Mesodermal cell (in vitro differentiated cells): ENCODE measurements around the gene NRXN2.

ENCODE experiments used
- H3K27ac ChIP-seq: 2 replicates; pipeline ENCODE4 v1.7.0; 2013; ENCODE audit warnings: mild to moderate bottlenecking, low read depth, low read length, moderate library complexity; ENCODE audit not compliant: severe bottlenecking
- H3K36me3 ChIP-seq: 2 replicates; pipeline ENCODE4 v1.7.1; 2013; ENCODE audit warnings: mild to moderate bottlenecking, low read length, moderate library complexity; ENCODE audit not compliant: control insufficient read depth, insufficient read depth
- H3K4me1 ChIP-seq: one replicate; pipeline ENCODE4 v1.7.1; 2013; ENCODE audit warnings: mild to moderate bottlenecking, low read length; ENCODE audit not compliant: insufficient read depth, control insufficient read depth, poor library complexity, severe bottlenecking
- H3K4me3 ChIP-seq: 2 replicates; pipeline ENCODE4 v1.7.0; 2013; ENCODE audit warnings: low read length, control low read depth, mild to moderate bottlenecking; ENCODE audit not compliant: insufficient read depth, poor library complexity, severe bottlenecking; ENCODE audit errors: extremely low read depth
- H3K9me3 ChIP-seq: 2 replicates; pipeline ENCODE4 v1.7.1; 2013; ENCODE audit warnings: mild to moderate bottlenecking, low read length, moderate library complexity; ENCODE audit not compliant: control insufficient read depth
- WGBS, 2 experiments: methylation state at CpG; one replicate each; pipeline ENCODE4 v1.1.5; 2013; ENCODE audit warnings: missing lambda C conversion rate in 2 of 2; ENCODE audit not compliant: insufficient coverage in 2 of 2; 5-methylcytosine and 5-hydroxymethylcytosine counted together

NRXN2 gene

GRCh38 chr11:64609436-64610047 lies 113.5 kb downstream of the NRXN2 start:
- Histone ChIP-seq H3K4me1 (no peaks in the 10 kb centered on the region), H3K27ac (no peak overlapping the region), H3K9me3 (no peaks in the 10 kb centered on the region), H3K4me3 (no peak overlapping the region), H3K36me3 (no peaks in the 10 kb centered on the region)
- 82 to 86% methylated on average over 5 of the region's 5 CpGs for WGBS, 2 experiments

DNA sequence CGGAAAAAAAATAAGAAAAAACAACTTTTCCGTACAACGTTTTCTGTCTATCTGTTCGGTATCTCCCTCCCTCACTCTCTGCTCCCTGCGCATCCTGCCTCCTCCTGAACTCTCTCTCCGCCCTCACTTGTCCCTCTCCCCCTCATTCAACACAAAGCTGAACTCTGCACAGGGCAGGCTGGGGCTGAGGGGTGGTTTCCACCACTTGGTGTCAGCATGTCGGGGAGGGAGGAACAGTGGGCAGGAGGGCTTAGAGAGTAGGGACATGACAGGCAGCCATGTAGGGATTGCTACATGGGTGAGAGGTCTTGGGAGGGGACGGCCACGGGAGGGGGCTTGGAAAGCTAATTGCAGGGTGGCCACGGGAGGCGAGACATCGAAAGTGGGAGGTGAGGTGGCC lies 114.4 kb downstream of the NRXN2 start:
- 85 to 91% methylated on average over 11 of the region's 12 CpGs for WGBS, 2 experiments
- H3K4me1 ChIP-seq: no peaks in the 10 kb centered on the region
- H3K27ac ChIP-seq: no peak overlapping the region
- H3K36me3 ChIP-seq: no peaks in the 10 kb centered on the region
- H3K9me3 ChIP-seq: no peaks in the 10 kb centered on the region
- no peak overlapping the region for H3K4me3 ChIP-seq

DNA sequence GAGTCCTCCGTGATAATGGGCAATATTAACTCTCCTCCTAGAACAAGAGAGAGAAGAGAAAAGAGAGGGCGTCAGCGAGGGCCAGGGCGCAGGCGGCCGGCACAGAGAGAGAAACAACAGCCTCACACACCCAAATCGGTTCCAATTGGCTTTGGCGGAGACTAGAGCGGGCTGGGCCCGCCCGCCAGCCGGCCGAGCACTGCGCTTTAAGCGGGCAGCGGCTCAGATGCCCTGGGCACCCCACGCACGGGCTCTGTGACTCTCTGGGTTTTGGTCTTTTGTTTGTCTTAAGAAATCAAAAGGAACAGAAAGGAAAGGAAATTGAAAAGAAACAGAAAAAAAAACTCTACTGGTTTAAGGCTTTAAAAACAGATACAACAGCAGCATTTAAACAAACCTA lies 115.0 kb downstream of the NRXN2 start:
- Histone ChIP-seq H3K9me3 (no peaks in the 10 kb centered on the region), H3K4me1 (no peaks in the 10 kb centered on the region), H3K27ac (no peak overlapping the region), H3K36me3 (no peaks in the 10 kb centered on the region), H3K4me3 (no peak overlapping the region)
- 86 to 89% methylated on average over 8 of the region's 18 CpGs for WGBS, 2 experiments

DNA sequence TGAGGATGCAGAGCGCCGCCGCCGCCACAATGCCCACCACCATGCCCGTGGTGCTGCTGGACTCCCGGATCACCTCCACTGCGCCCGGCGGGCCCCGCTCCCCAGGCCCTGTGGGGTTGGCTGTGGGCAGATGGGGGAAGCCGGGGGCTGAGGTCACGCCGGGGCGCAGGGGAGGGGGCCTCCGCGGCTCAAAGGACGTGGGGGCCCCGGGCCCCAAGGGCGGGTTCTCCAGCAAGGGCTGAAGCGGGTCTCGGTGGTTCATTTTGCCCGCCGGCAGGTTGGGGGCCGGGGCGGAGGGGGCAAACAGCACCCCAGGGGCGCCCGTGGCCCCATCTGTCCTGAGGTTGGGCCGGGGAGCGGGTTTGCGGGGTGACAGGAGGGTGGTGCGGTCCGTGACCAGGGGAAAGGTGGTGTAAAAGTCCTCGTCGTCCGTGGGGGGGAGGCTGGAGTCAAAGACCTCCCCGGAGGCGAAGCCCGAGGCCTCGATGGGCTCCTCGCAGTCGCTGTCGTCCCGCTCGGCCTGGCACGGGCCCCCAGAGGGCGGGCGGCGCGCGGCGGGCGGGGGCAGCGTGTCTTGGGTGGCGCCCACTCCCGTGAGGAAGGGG lies 115.5 kb downstream of the NRXN2 start:
- Histone ChIP-seq H3K4me3 (no peak overlapping the region), H3K27ac (no peak overlapping the region), H3K36me3 (no peaks in the 10 kb centered on the region), H3K9me3 (no peaks in the 10 kb centered on the region), H3K4me1 (no peaks in the 10 kb centered on the region)
- 98% methylated on average over 23 to 48 of the region's 55 CpGs for WGBS, 2 experiments

DNA sequence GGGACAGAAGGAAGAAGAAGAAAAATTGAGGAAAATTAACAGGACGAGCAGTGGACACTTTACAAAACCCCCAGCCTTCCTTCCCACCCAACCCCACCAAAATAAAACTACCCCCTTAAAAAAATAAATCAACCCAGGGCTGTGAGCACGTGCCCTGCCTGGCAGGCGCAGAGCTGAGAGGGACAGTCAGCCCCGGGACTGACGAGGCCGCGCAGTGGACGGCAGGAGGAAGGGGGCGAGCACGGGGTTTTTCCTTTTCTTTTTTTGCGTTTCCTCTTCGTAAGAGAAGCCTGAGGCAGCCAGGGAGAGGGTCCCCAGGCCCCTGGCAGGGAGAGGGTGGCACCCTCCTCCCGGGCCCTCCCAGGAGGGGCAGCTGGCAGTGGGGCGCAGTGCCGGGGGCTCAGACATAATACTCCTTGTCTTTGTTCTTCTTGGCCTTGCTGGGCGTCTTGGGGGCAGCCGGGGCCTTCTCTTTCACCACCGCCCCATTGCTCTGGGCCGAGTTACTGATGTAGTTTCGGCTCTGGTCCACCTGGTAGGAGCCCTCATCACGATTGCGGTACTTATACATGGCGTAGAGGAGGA lies 116.1 kb downstream of the NRXN2 start:
- Histone ChIP-seq H3K27ac (no peak overlapping the region), H3K4me1 (no peaks in the 10 kb centered on the region), H3K9me3 (no peaks in the 10 kb centered on the region), H3K4me3 (no peak overlapping the region), H3K36me3 (no peaks in the 10 kb centered on the region)
- 91 to 94% methylated on average over 21 to 22 of the region's 23 CpGs for WGBS, 2 experiments

DNA sequence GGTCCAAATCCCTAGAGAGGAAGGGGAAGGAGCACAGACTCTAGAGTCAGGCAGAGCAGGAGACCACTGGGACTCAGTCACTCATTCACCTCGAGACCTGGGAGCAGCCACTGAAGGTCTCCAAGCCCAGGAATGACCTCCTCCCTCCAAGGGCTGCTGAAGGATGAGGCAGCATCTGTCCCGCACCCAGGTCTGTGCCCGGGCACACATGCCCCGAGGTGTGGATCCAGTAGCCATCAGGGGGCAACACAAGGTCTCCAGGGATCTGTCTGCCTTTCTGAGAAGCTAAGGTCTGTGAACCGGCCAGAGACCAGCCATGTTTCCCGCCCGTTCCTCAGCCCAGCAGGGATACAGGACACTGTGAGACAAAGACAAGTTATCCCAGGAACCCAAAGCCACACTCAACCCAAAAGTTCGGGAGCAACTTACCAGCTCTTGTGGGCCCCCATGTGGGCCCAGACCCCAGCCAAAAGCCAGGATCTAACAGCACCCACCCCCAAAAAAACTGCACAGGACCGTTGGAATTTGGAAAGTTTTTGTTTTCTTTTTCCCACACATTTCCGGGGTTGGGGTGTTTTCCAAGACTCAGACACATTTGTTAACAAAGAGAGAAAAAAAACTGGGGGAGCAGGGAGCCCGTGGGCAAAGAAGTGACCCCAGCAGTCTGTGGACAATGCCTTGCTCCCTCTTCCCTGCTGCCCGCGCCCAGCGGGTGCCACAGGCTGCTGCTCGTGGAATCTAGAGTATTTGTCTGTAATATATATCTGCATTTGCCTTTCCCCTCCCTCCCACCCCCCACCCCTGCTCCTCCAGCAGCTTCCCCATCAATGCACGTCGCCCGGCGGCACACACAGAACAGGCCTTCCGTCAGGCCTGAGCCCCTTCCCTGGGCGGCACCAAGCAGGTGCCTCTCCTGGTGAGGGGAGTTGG lies 117.1 kb downstream of the NRXN2 start:
- Histone ChIP-seq H3K36me3 (no peaks in the 10 kb centered on the region), H3K4me1 (no peaks in the 10 kb centered on the region), H3K9me3 (no peaks in the 10 kb centered on the region), H3K27ac (no peak overlapping the region), H3K4me3 (no peak overlapping the region)
- 91 to 94% methylated on average over 4 to 9 of the region's 21 CpGs for WGBS, 2 experiments

DNA sequence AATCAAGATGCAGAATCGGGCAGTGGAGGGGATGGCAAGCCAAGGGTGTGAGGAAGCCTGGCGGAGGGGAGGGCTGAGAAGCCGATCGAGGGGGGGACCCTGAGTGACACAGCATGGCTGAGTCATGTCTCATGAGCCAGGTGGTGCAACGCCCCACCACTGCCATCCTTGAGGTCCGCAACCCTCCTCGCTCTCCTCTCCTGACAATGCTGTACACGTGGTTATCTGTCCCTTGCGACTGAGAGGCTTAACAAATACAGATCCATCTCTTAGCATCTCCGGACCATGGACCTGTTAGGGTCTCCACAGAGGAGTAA lies 117.8 kb downstream of the NRXN2 start:
- H3K36me3 ChIP-seq: no peaks in the 10 kb centered on the region
- H3K9me3 ChIP-seq: no peaks in the 10 kb centered on the region
- 70 to 74% methylated on average over 9 of the region's 10 CpGs for WGBS, 2 experiments
- H3K4me1 ChIP-seq: no peaks in the 10 kb centered on the region
- no peak overlapping the region for H3K27ac ChIP-seq
- H3K4me3 ChIP-seq: no peak overlapping the region

DNA sequence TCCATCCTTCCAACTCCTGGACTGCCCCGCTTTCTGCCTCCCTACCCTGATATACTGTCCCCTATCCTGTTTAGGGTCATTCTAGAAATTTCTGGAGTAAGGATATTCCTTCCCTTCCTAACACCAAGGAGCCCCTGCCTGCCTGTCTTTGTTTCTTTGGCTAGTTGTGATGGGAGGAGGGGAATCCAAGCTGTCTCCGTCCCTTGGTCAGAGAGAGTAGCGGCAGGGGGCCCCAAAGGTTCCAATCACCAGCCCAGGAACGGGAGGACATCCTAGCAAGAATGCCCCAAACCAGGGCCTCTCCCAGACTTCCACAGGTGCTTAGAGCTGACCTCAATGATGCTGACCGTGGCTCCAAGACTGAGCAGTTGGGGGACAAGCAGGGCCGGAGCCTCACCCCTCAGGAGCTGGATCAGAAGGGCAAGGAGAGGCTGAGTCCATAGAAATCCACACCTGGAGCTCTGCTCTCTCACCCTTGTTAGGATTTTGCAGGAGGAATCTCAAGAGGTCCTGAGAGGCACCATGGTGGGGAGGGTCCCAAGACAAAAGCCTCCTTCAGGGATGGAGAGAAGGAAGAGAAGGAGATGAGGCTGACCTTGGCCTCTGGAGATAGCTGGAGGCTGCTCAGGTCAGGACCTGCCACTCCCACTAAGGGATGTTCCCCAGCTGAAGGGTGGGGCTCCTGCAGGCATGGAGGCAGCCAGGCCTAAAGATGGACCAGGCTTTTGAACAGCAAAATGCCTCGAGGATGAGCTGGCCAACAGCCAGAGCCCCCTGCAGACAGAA lies 118.3 kb downstream of the NRXN2 start:
- Histone ChIP-seq H3K4me3 (no peak overlapping the region), H3K36me3 (no peaks in the 10 kb centered on the region), H3K9me3 (no peaks in the 10 kb centered on the region), H3K27ac (no peak overlapping the region), H3K4me1 (no peaks in the 10 kb centered on the region)
- 70 to 76% methylated on average over 5 to 6 of the region's 7 CpGs for WGBS, 2 experiments

DNA sequence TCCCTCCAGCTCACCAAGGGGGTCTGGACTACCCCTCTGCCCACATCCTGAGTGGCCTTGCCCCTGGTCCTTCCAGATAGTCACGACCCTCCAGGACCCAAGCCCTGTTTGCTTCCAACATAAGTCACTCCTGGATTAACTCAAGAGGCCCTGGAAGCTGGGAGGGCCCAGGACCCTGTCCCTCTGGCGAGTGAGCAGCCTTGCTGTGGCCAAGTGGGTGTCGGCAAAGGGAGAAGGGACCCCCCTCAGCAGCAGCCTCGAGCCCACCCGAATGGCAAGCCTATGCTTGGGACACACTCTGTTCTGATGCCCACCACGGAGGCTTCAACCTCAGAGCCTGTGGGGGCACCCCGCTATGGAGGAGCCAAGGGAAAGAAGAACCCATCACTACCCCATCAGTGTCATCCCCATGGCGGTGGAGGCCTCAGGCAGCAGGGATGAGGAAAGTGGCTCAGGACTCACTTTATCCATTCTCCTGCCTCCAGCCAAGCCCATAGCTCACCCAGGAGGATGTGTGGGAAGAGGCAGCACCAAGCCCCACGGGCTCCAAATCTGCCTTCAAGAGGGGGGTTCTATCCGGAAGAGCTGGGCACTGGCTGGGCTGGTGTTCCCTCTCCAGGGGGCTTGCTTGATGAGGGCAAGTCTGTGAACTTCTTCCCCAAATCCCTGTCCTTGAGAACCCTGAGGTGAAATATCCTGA lies 119.4 kb downstream of the NRXN2 start:
- Histone ChIP-seq H3K36me3 (no peaks in the 10 kb centered on the region), H3K27ac (no peak overlapping the region), H3K4me1 (no peaks in the 10 kb centered on the region), H3K4me3 (no peak overlapping the region), H3K9me3 (no peaks in the 10 kb centered on the region)
- WGBS, 2 experiments: 93 to 100% methylated on average over 4 to 8 of the region's 10 CpGs
